ENCODE results near the gene NXPH4.
A peak's percentile ranks its signal among the peaks of the same experiment; 100 is the strongest.

Gene NXPH4

GRCh38 chr12:57204454-57204853 is 12.1 kb upstream of the NXPH4 start:
- DNase-seq, result no peak

- no peak for DNase-seq
Measured at GRCh38 chr12:57205186-57205585, 11.4 kb upstream of the NXPH4 start.

- no peak for DNase-seq
Measured at GRCh38 chr12:57205931-57206330, 10.7 kb upstream of the NXPH4 start.

GRCh38 chr12:57207731-57208630 is 8.6 kb upstream of the NXPH4 start:
- DNase-seq, result no peak

GRCh38 chr12:57208631-57209282 is 7.8 kb upstream of the NXPH4 start:
- no peak for DNase-seq

- DNase-seq, result no peak
Measured at GRCh38 chr12:57209916-57210315, 6.7 kb upstream of the NXPH4 start.

- no peak for DNase-seq
Measured at GRCh38 chr12:57210461-57210860, 6.1 kb upstream of the NXPH4 start.

- no peak for DNase-seq
Measured at GRCh38 chr12:57210926-57211692, 5.5 kb upstream of the NXPH4 start.

GRCh38 chr12:57211791-57212700 is 4.5 kb upstream of the NXPH4 start:
- no peak for DNase-seq

- no peak for DNase-seq
Measured at GRCh38 chr12:57212701-57213057, 3.9 kb upstream of the NXPH4 start.

- peak; percentile 78 for DNase-seq
Measured at GRCh38 chr12:57213058-57213715, 3.4 kb upstream of the NXPH4 start.

GRCh38 chr12:57213763-57214397 is 2.7 kb upstream of the NXPH4 start:
- DNase-seq, result no peak

- DNase-seq, result peak; percentile 58
Measured at GRCh38 chr12:57214398-57214781, 2.2 kb upstream of the NXPH4 start.

- DNase-seq, result no peak
Measured at GRCh38 chr12:57215065-57215464, 1.5 kb upstream of the NXPH4 start.

GRCh38 chr12:57215668-57216013 is 953 bp upstream of the NXPH4 start:
- DNase-seq, result no peak

- no peak for DNase-seq
Measured at GRCh38 chr12:57216921-57217879, 606 bp downstream of the NXPH4 start.

- no peak for DNase-seq
Measured at GRCh38 chr12:57218030-57218853, 1.6 kb downstream of the NXPH4 start.

GRCh38 chr12:57219205-57219992 is 2.8 kb downstream of the NXPH4 start:
- DNase-seq, result no peak
